KOPT-K1 (cell line): ENCODE measurements around the gene ZNF385B.

Experiments
- H3K27ac ChIP-seq: fragments of 200-600 bp; sonication (generic); 2 replicates; pipeline ENCODE4 v1.5.1; 2016; ENCODE audit warnings: antibody characterized with exemption, mild to moderate bottlenecking, low read depth, low read length; ENCODE audit not compliant: poor library complexity, severe bottlenecking
- H3K36me3 ChIP-seq: fragments of 200-600 bp; sonication (generic); 2 replicates; pipeline ENCODE4 v1.5.1; 2017; ENCODE audit warnings: antibody characterized with exemption, mild to moderate bottlenecking, low read length, moderate library complexity; ENCODE audit not compliant: insufficient read depth
- H3K9me3 ChIP-seq: fragments of 200-600 bp; sonication (generic); 2 replicates; pipeline ENCODE4 v1.5.1; 2017; ENCODE audit warnings: antibody characterized with exemption, low read length, mild to moderate bottlenecking; ENCODE audit not compliant: insufficient read depth, poor library complexity, severe bottlenecking

The ZNF385B gene

GRCh38 chr2:179605341-179605740, 256.1 kb downstream of the ZNF385B start:
- H3K9me3 ChIP-seq: no peaks in the 10 kb centered on the region
- H3K27ac ChIP-seq: no peak overlapping the region
- no peaks in the 10 kb centered on the region for H3K36me3 ChIP-seq

GRCh38 chr2:179604598-179604997, 256.8 kb downstream of the ZNF385B start:
- Histone ChIP-seq H3K36me3 (no peaks in the 10 kb centered on the region), H3K9me3 (no peaks in the 10 kb centered on the region), H3K27ac (no peak overlapping the region)

GRCh38 chr2:179602452-179602851, 259.0 kb downstream of the ZNF385B start:
- Histone ChIP-seq H3K27ac (no peak overlapping the region), H3K36me3 (no peaks in the 10 kb centered on the region), H3K9me3 (no peaks in the 10 kb centered on the region)

GRCh38 chr2:179596018-179596417, 265.4 kb downstream of the ZNF385B start:
- H3K36me3 ChIP-seq: no peaks in the 10 kb centered on the region
- H3K9me3 ChIP-seq: no peaks in the 10 kb centered on the region
- H3K27ac ChIP-seq: no peak overlapping the region

GRCh38 chr2:179595284-179595683, 266.1 kb downstream of the ZNF385B start:
- Histone ChIP-seq H3K36me3 (no peaks in the 10 kb centered on the region), H3K27ac (no peak overlapping the region), H3K9me3 (no peaks in the 10 kb centered on the region)

- Histone ChIP-seq H3K9me3 (no peaks in the 10 kb centered on the region), H3K27ac (no peak overlapping the region), H3K36me3 (no peaks in the 10 kb centered on the region)
Measured at GRCh38 chr2:179594268-179595112, 266.9 kb downstream of the ZNF385B start.

- Histone ChIP-seq H3K27ac (no peak overlapping the region), H3K9me3 (no peaks in the 10 kb centered on the region), H3K36me3 (no peaks in the 10 kb centered on the region)
Measured at GRCh38 chr2:179593323-179593722, 268.1 kb downstream of the ZNF385B start.

GRCh38 chr2:179592167-179592936, 269.1 kb downstream of the ZNF385B start:
- Histone ChIP-seq H3K36me3 (no peaks in the 10 kb centered on the region), H3K9me3 (no peaks in the 10 kb centered on the region), H3K27ac (no peak overlapping the region)

GRCh38 chr2:179591690-179592089, 269.7 kb downstream of the ZNF385B start:
- Histone ChIP-seq H3K27ac (no peak overlapping the region), H3K36me3 (no peaks in the 10 kb centered on the region), H3K9me3 (no peaks in the 10 kb centered on the region)

- Histone ChIP-seq H3K27ac (no peak overlapping the region), H3K36me3 (no peaks in the 10 kb centered on the region), H3K9me3 (no peaks in the 10 kb centered on the region)
Measured at GRCh38 chr2:179588486-179589145, 272.8 kb downstream of the ZNF385B start.

GRCh38 chr2:179584760-179585159, 276.7 kb downstream of the ZNF385B start:
- Histone ChIP-seq H3K27ac (no peak overlapping the region), H3K36me3 (no peaks in the 10 kb centered on the region), H3K9me3 (no peaks in the 10 kb centered on the region)

- Histone ChIP-seq H3K36me3 (no peaks in the 10 kb centered on the region), H3K27ac (no peak overlapping the region), H3K9me3 (no peaks in the 10 kb centered on the region)
Measured at GRCh38 chr2:179581605-179582004, 279.8 kb downstream of the ZNF385B start.

- no peaks in the 10 kb centered on the region for H3K9me3 ChIP-seq
- H3K27ac ChIP-seq: no peak overlapping the region
- H3K36me3 ChIP-seq: no peaks in the 10 kb centered on the region
Measured at GRCh38 chr2:179580378-179581146, 280.9 kb downstream of the ZNF385B start.

GRCh38 chr2:179579800-179580199, 281.6 kb downstream of the ZNF385B start:
- Histone ChIP-seq H3K36me3 (no peaks in the 10 kb centered on the region), H3K9me3 (no peaks in the 10 kb centered on the region), H3K27ac (no peak overlapping the region)
